Smooth muscle cell of the brain vasculature (primary cell): ENCODE results near the gene DPH3.

ENCODE experiments used
- DNase-seq: peaks from one replicate; pipeline ENCODE4 v3.0.0-alpha.2; 2012; ENCODE audit warnings: low read depth, low spot score

DPH3 gene

GRCh38 chr3:16255326-16255725 is 9.4 kb downstream of the DPH3 start:
- DNase-seq: no peak

DNA sequence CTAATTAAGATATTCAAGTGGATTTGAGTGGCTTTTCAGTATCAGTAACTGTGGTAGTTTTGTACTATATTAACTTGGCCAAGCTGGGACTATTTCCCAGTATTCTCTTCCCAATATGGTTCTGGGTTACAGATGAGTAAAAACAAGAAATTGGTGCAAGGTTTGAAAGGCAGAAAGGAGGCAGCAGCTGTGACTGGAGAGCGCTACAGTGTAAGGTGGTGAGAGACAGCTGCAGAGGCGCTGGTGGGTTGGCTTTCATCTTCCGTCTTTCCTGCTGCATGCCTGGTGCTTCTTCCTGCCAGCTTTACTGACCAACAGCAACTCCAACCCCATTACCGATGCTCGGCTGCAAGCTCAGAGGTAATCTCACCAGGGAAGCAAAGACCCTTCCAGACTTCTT is 9.8 kb downstream of the DPH3 start:
- no peak for DNase-seq

- DNase-seq: no peak
Observed at GRCh38 chr3:16253601-16254000, 11.1 kb downstream of the DPH3 start.

DNA sequence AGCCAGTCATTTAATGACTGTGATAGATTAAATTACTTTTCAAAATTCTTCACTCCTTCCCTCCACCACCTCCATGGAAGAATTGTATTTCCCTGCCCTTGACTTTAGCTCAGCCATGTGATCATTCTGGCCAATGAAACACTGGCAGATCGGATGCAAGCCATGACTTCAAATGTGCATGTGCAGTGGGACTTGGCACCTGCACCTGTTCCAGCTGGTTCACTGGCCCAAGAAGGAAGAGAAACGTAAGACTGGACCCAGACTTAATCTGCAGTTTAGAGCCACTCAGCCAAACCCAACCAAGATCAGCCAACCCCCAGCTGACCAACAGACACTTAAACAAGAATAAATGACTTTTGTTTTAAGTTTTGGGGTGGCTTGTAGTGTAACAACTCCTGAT is 11.8 kb downstream of the DPH3 start:
- no peak for DNase-seq

- no peak for DNase-seq
Observed at GRCh38 chr3:16252243-16252978, 12.3 kb downstream of the DPH3 start.

GRCh38 chr3:16251316-16252085 is 13.2 kb downstream of the DPH3 start:
- DNase-seq: no peak

GRCh38 chr3:16249886-16250285 is 14.9 kb downstream of the DPH3 start:
- no peak for DNase-seq

DNA sequence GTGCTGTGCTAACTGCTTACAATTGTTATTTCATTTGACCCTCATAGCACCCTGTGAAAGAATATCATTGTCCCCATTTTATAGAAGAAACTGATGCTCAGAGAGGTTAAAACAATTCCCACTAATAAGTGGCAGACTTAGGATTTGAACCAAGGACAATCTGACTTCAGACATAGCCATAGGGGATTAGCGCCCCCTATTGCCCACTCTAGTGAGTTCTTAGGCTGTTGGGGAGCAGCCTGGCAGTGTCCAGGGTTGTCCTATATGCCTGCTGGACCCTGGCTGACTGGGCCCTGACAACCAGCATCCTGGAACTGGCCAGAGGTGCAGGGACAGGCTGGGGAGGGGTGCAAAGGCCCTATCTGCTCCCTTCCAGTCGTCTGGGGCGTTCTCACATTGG is 15.4 kb downstream of the DPH3 start:
- no peak for DNase-seq

- no peak for DNase-seq
Observed at GRCh38 chr3:16248556-16248955, 16.2 kb downstream of the DPH3 start.

DNA sequence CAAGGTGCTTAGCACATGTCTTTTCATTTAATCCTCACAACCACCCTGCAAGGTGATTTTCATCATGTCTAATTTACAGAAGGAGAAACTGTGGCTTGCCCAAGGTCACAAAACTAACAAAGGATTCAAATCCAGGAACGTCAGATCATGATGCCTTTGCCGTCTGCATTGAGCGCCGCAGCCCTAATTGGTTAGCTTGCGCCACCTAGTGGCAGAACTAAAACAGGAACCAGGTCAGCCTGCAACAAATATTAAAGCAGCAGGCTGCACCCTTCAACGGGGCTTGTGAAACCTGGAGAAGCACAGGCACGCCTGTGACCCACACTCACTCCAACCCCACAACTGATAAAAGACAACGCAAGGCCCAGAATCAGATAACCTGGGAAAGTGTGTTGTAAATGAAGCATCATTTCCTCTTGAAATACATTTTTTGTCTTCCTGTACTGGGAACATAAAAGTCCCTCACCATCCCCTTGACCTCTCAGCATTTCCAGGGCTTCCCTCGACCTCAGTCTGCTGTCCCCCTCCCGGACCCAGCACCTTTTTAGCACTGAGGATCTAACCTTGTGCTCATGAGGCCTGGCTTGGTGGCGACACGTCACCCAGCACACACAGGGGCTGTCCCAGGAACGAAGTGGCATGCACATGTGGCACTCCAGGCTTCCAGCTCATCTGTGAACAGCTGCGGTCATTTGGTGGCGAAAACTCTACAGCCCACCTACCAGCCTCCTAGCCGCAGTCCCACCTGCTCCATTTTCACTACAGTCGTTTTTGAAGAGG is 17.3 kb downstream of the DPH3 start:
- DNase-seq: peak; percentile 66

- DNase-seq: no peak
Observed at GRCh38 chr3:16245609-16246008, 19.1 kb downstream of the DPH3 start.

GRCh38 chr3:16243706-16244490 is 20.8 kb downstream of the DPH3 start:
- no peak for DNase-seq

DNA sequence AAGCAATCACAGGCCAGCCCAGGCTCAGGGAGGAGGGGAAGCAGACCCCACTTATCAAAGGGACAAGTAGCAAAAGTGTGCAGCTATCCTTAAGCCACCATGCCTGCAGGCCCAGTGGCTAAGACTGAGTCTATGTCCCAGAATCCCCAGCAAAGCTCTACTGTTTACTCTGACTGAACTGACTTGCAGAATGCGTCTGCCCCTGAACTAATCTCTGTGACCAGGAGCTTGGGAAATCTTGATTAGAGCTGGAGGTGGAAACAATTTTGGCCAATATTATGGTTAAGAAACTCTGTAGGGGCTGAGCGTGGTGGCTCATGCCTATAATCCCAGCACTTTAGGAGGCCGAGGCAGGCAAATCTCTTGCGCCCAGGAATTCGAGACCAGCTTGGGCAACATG is 22.6 kb downstream of the DPH3 start:
- no peak for DNase-seq

DNA sequence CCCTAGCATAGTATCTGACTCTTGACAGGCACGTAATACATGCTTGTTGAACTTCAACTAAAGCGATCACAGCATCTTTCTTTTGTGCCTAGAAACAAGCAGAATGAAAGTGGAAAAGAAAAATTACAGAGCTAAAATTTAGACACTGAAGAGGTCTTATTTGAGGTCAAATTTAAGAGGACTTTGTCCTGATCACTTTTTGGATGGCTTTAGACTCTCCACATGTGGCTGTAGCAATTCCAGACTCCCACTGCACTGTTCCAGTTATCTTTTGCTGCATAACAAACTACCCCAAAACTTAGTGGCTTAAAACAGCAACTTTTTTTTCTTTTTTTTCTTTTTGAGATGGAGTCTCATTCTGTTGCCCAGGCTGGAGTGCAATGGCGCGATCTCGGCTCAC is 23.5 kb downstream of the DPH3 start:
- DNase-seq: no peak

- DNase-seq: no peak
Observed at GRCh38 chr3:16240229-16241023, 24.3 kb downstream of the DPH3 start.

- no peak for DNase-seq
Observed at GRCh38 chr3:16239780-16240179, 25.0 kb downstream of the DPH3 start.

DNA sequence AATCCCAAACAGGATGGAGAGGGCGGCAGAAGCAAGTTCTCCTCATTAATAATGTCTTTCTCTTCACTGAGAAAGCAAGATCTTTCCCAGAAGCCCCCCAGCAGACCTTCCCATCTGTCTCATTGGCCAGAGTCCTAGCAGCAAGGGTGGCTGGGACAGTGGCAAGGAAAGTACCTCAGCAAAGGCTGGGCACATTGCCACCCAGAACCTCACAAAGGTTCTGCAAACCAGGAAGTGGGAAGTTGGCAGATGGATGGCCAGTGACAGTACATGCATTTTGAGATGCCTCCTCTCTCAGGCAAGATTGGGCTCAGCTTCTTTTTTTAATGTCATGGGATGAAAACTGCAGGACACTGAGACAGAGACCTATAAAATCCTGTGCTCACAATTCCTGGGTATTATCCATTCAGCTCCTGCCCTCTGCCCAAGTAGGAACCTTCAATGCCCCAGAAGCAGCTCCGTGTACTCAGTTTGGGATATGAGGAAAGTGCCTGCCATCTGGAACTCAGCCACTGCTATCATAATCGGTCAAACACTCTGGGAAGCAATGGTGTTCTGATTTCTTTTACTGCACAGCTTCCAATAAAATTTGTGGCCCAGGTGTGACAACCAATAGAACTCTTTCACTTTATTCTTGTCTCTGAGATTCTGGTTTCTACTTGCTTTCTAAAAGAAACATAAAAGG is 25.5 kb downstream of the DPH3 start:
- no peak for DNase-seq

DNA sequence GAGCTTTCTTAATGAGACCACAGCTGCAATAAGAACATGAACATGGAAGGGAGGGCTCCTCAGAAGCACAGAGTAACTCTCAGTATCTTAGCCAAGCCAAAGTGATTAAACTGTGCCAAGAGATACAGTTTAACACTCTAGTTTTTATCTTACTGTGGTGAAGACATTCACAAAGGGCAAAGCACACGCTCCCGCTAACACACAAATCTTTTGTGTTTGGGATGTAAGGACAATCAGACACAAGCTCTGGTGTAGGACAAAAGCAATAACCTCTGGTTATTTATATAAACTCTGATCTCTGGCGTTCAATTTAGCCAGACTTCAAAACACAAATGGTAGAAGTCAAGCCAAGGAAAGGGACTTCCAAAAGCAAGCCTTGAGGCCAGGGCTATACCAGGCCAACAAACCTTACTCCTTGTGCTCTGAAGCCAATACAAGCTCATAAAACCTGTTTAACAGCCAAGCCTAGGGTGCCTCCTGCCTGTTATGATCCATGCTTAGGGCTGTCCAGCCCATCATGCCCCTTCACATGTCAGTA is 27.8 kb downstream of the DPH3 start:
- no peak for DNase-seq

DNA sequence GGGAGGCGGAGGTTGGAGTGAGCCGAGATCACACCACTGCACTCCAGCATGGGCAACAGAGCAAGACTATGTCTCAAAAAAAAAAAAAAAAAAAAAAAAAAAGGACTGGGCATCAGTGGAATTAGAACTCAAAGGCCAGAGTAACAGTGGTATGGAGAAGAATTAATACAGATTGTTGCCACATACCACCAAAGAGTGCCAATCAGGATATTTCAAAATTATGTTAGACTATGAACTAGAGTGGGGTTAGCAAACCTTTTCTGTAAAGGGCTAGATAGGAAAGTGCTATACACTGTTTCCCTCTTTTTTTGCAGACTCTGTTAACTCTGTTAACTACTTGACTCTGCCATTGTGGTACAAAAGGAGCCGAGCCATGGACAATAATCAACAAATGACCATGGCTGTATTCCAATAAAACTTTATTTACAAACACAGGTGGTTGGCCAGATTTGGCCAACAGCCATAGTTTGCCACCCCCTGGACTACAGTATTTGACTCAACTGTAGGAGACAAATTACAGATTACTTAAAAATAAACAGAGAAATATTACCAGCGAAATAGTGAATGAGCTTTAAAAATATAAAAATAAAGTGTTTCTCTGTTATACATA is 28.6 kb downstream of the DPH3 start:
- no peak for DNase-seq

GRCh38 chr3:16234281-16234680 is 30.5 kb downstream of the DPH3 start:
- DNase-seq: no peak
